ENCODE measurements around the gene CEBPE.

Gene CEBPE

DNA sequence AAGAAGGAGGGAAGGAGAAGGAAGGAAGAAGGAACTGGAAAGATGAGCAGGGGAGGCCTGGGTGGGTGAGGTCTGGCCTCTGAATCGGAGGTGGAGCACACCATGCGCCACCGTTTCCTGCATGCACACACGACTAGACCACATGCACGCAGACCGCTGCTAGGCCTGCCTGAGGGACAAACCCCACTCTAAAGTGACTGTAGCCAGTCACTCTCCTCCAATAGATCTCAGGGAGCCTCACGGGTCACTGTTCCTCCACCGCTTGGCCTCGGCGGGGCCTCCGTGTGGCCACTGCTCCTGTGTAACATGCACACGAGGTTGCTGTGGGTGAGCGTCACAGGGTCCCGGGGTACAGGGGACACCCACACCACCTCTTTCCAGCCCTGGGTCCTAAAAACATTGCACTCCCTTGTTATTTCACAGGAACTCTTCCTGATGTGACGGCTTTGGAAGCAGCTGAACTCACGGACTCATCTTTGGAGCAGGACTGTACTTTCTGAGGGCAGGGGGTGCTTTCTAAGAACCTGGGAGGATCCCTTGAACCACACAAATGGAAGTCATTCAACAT is 17.6 kb upstream of the CEBPE start:
- Histone ChIP-seq H3K4me3 (ENCODE audit: low read length, poor library complexity, severe bottlenecking) (no peak overlapping the region), H3K4me1 (ENCODE audit: insufficient read depth, low read length, poor library complexity, severe bottlenecking) (no peaks in the 10 kb centered on the region), H3K9me3 (ENCODE audit: insufficient read depth, low read depth, low read length) (no peaks in the 10 kb centered on the region), H3K36me3 (ENCODE audit: insufficient read depth, low read length) (no peaks in the 10 kb centered on the region), H3F3A (ENCODE audit: low read depth) (no peaks in the 10 kb centered on the region), H3K9me2 (replicated peaks; ENCODE audit: low read depth, low read length) (no peaks in the 10 kb centered on the region), H3K79me2 (ENCODE audit: insufficient read depth, low read length) (no peaks in the 10 kb centered on the region), H4K20me1 (ENCODE audit: insufficient read depth, low read length, poor library complexity, severe bottlenecking) (no peaks in the 10 kb centered on the region), H3K4me2 (ENCODE audit: low read depth, low read length, poor library complexity, severe bottlenecking) (no peak overlapping the region), H2AFZ (ENCODE audit: low read length) (no peak overlapping the region), H3K27me3 (ENCODE audit: insufficient read depth, low read length, poor library complexity, severe bottlenecking) (no peaks in the 10 kb centered on the region), H3K9ac (ENCODE audit: low read depth, low read length, poor library complexity, severe bottlenecking) (no peak overlapping the region)
- TF ChIP-seq, protein P1, sequence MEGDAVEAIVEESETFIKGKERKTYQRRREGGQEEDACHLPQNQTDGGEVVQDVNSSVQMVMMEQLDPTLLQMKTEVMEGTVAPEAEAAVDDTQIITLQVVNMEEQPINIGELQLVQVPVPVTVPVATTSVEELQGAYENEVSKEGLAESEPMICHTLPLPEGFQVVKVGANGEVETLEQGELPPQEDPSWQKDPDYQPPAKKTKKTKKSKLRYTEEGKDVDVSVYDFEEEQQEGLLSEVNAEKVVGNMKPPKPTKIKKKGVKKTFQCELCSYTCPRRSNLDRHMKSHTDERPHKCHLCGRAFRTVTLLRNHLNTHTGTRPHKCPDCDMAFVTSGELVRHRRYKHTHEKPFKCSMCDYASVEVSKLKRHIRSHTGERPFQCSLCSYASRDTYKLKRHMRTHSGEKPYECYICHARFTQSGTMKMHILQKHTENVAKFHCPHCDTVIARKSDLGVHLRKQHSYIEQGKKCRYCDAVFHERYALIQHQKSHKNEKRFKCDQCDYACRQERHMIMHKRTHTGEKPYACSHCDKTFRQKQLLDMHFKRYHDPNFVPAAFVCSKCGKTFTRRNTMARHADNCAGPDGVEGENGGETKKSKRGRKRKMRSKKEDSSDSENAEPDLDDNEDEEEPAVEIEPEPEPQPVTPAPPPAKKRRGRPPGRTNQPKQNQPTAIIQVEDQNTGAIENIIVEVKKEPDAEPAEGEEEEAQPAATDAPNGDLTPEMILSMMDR (conservative IDR thresholded peaks at IDR 0.05; ENCODE audit: low read length), result no peak
- TF ChIP-seq EZH2phosphoT487 (IDR thresholded peaks at IDR 0.05; ENCODE audit: borderline replicate concordance), result no peak

GRCh38 chr14:23132970-23133369 is 13.9 kb upstream of the CEBPE start:
- Histone ChIP-seq H3K4me3 (ENCODE audit: low read length, poor library complexity, severe bottlenecking) (no peak overlapping the region), H4K20me1 (ENCODE audit: insufficient read depth, low read length, poor library complexity, severe bottlenecking) (no peaks in the 10 kb centered on the region), H3F3A (ENCODE audit: low read depth) (no peaks in the 10 kb centered on the region), H3K9ac (ENCODE audit: low read depth, low read length, poor library complexity, severe bottlenecking) (no peak overlapping the region), H3K79me2 (ENCODE audit: insufficient read depth, low read length) (no peaks in the 10 kb centered on the region), H2AFZ (ENCODE audit: low read length) (no peak overlapping the region), H3K4me2 (ENCODE audit: low read depth, low read length, poor library complexity, severe bottlenecking) (no peak overlapping the region), H3K36me3 (ENCODE audit: insufficient read depth, low read length) (no peaks in the 10 kb centered on the region), H3K9me3 (ENCODE audit: insufficient read depth, low read depth, low read length) (no peaks in the 10 kb centered on the region), H3K27me3 (ENCODE audit: insufficient read depth, low read length, poor library complexity, severe bottlenecking) (no peaks in the 10 kb centered on the region), H3K4me1 (ENCODE audit: insufficient read depth, low read length, poor library complexity, severe bottlenecking) (no peaks in the 10 kb centered on the region), H3K9me2 (replicated peaks; ENCODE audit: low read depth, low read length) (no peaks in the 10 kb centered on the region)
- TF ChIP-seq, protein P1 (conservative IDR thresholded peaks at IDR 0.05; ENCODE audit: low read length), result no peak
- no peak for TF ChIP-seq EZH2phosphoT487 (IDR thresholded peaks at IDR 0.05; ENCODE audit: borderline replicate concordance)

GRCh38 chr14:23131482-23131881 is 12.4 kb upstream of the CEBPE start:
- H2AFZ ChIP-seq (ENCODE audit: low read length), result no peak overlapping the region
- no peak overlapping the region for H3K4me2 ChIP-seq (ENCODE audit: low read depth, low read length, poor library complexity, severe bottlenecking)
- no peaks in the 10 kb centered on the region for H3K9me2 ChIP-seq (replicated peaks; ENCODE audit: low read depth, low read length)
- H4K20me1 ChIP-seq (ENCODE audit: insufficient read depth, low read length, poor library complexity, severe bottlenecking), result no peaks in the 10 kb centered on the region
- no peaks in the 10 kb centered on the region for H3F3A ChIP-seq (ENCODE audit: low read depth)
- no peaks in the 10 kb centered on the region for H3K4me1 ChIP-seq (ENCODE audit: insufficient read depth, low read length, poor library complexity, severe bottlenecking)
- no peak overlapping the region for H3K9ac ChIP-seq (ENCODE audit: low read depth, low read length, poor library complexity, severe bottlenecking)
- no peaks in the 10 kb centered on the region for H3K9me3 ChIP-seq (ENCODE audit: insufficient read depth, low read depth, low read length)
- no peaks in the 10 kb centered on the region for H3K27me3 ChIP-seq (ENCODE audit: insufficient read depth, low read length, poor library complexity, severe bottlenecking)
- no peaks in the 10 kb centered on the region for H3K79me2 ChIP-seq (ENCODE audit: insufficient read depth, low read length)
- no peaks in the 10 kb centered on the region for H3K36me3 ChIP-seq (ENCODE audit: insufficient read depth, low read length)
- no peak for TF ChIP-seq EZH2phosphoT487 (IDR thresholded peaks at IDR 0.05; ENCODE audit: borderline replicate concordance)
- TF ChIP-seq, protein P1 (conservative IDR thresholded peaks at IDR 0.05; ENCODE audit: low read length), result no peak
- H3K4me3 ChIP-seq (ENCODE audit: low read length, poor library complexity, severe bottlenecking), result no peak overlapping the region

Data from Loucy (cell line).